ENCODE data around the gene PKNOX2.

PKNOX2 gene

GRCh38 chr11:125393331-125393730 lies 228.8 kb downstream of the PKNOX2 start:
- TF ChIP-seq REST (IDR thresholded peaks at IDR 0.05; ENCODE audit: insufficient read depth in 1 of 2, low read depth in 2 of 2, low read length in 2 of 2) (no peak), SIN3A (IDR thresholded peaks at IDR 0.05; ENCODE audit: borderline replicate concordance, insufficient read depth, low read length) (no peak), POLR2AphosphoS5 (IDR thresholded peaks at IDR 0.05; ENCODE audit: low read depth, low read length) (no peak), FOXP2 (optimal IDR thresholded peaks at IDR 0.05; ENCODE audit: borderline replicate concordance, extremely low read depth, extremely low read length, insufficient read depth) (no peak), TAF1 (IDR thresholded peaks at IDR 0.05; ENCODE audit: borderline replicate concordance, insufficient read depth, low read length) (no peak)

DNA sequence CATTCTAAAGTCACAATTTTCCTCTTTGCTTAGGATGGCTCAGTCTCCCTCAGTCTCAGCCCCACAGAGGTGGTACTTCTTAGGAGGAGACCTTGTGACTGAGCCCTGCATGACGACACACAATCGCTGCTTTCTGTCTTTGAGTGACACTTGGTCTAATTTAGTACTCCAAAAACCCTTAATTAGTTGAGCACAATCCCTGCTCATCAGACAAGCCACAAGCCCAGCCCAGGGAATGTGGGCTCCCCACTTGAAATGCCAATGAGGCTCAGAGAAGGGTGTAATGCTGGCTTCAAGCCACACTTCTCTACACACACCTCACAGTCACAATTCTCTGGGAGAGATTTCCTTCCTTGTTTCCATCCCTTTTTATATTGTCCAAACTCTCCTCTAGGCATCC lies 229.7 kb downstream of the PKNOX2 start:
- no peak for TF ChIP-seq REST (IDR thresholded peaks at IDR 0.05; ENCODE audit: insufficient read depth in 1 of 2, low read depth in 2 of 2, low read length in 2 of 2)
- TF ChIP-seq SIN3A (IDR thresholded peaks at IDR 0.05; ENCODE audit: borderline replicate concordance, insufficient read depth, low read length), result no peak
- no peak for TF ChIP-seq TAF1 (IDR thresholded peaks at IDR 0.05; ENCODE audit: borderline replicate concordance, insufficient read depth, low read length)
- no peak for TF ChIP-seq FOXP2 (optimal IDR thresholded peaks at IDR 0.05; ENCODE audit: borderline replicate concordance, extremely low read depth, extremely low read length, insufficient read depth)
- no peak for TF ChIP-seq POLR2AphosphoS5 (IDR thresholded peaks at IDR 0.05; ENCODE audit: low read depth, low read length)

- TF ChIP-seq TAF1 (IDR thresholded peaks at IDR 0.05; ENCODE audit: borderline replicate concordance, insufficient read depth, low read length), result no peak
- TF ChIP-seq SIN3A (IDR thresholded peaks at IDR 0.05; ENCODE audit: borderline replicate concordance, insufficient read depth, low read length), result no peak
Observed at GRCh38 chr11:125397421-125397820, 232.9 kb downstream of the PKNOX2 start.

DNA sequence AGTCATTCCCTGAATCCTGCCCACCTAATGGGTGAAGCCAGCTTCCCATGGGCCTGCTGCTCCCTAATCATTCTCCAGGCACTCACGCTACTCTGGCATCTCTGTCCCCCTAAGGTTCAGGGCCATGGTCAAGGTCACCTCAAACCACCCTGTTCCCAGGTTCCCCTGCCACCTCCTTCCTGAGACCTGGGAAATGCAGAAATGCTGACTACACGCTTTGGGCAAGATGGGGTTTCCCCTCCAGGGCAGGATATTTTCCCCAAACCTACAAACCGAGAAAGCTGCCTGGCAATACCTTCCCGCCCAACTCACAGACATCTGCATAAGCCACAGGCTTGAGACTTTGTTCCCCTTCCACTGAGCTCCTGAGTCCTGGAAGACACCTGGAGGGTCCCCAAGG lies 233.9 kb downstream of the PKNOX2 start:
- no peak for TF ChIP-seq TAF1 (IDR thresholded peaks at IDR 0.05; ENCODE audit: borderline replicate concordance, insufficient read depth, low read length)
- TF ChIP-seq FOXP2 (optimal IDR thresholded peaks at IDR 0.05; ENCODE audit: borderline replicate concordance, extremely low read depth, extremely low read length, insufficient read depth), result no peak
- TF ChIP-seq REST (IDR thresholded peaks at IDR 0.05; ENCODE audit: insufficient read depth in 1 of 2, low read depth in 2 of 2, low read length in 2 of 2), result no peak
- no peak for TF ChIP-seq SIN3A (IDR thresholded peaks at IDR 0.05; ENCODE audit: borderline replicate concordance, insufficient read depth, low read length)
- no peak for TF ChIP-seq POLR2AphosphoS5 (IDR thresholded peaks at IDR 0.05; ENCODE audit: low read depth, low read length)

GRCh38 chr11:125398994-125399640 lies 234.6 kb downstream of the PKNOX2 start:
- TF ChIP-seq TAF1 (IDR thresholded peaks at IDR 0.05; ENCODE audit: borderline replicate concordance, insufficient read depth, low read length) (no peak), SIN3A (IDR thresholded peaks at IDR 0.05; ENCODE audit: borderline replicate concordance, insufficient read depth, low read length) (no peak), POLR2AphosphoS5 (IDR thresholded peaks at IDR 0.05; ENCODE audit: low read depth, low read length) (no peak), FOXP2 (optimal IDR thresholded peaks at IDR 0.05; ENCODE audit: borderline replicate concordance, extremely low read depth, extremely low read length, insufficient read depth) (no peak)

GRCh38 chr11:125399945-125400344 lies 235.4 kb downstream of the PKNOX2 start:
- TF ChIP-seq REST (IDR thresholded peaks at IDR 0.05; ENCODE audit: insufficient read depth in 1 of 2, low read depth in 2 of 2, low read length in 2 of 2) (no peak), SIN3A (IDR thresholded peaks at IDR 0.05; ENCODE audit: borderline replicate concordance, insufficient read depth, low read length) (no peak), TAF1 (IDR thresholded peaks at IDR 0.05; ENCODE audit: borderline replicate concordance, insufficient read depth, low read length) (no peak), FOXP2 (optimal IDR thresholded peaks at IDR 0.05; ENCODE audit: borderline replicate concordance, extremely low read depth, extremely low read length, insufficient read depth) (no peak), POLR2AphosphoS5 (IDR thresholded peaks at IDR 0.05; ENCODE audit: low read depth, low read length) (no peak)
